ENCODE data around the gene CNTNAP5.

The CNTNAP5 gene

DNA sequence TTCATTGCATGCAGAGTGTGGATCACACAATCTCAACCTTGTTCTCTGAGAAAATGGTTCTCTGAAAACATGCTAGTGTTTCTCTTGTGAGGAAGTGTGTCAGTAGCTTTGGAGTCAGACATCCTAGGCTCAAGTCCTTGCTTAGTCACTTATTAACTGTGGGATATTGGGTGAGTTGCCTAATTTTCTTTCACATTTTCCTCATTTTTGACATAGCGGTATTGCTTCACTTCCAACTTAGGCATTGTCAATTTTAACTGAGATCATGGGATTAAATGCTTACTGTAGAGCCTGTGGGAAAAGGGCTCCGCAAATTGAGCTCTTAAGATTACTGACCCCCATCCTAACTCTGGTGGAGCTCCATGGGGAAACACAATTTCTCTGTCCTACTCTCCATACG is 622.2 kb downstream of the CNTNAP5 start:
- no peak for DNase-seq

DNA sequence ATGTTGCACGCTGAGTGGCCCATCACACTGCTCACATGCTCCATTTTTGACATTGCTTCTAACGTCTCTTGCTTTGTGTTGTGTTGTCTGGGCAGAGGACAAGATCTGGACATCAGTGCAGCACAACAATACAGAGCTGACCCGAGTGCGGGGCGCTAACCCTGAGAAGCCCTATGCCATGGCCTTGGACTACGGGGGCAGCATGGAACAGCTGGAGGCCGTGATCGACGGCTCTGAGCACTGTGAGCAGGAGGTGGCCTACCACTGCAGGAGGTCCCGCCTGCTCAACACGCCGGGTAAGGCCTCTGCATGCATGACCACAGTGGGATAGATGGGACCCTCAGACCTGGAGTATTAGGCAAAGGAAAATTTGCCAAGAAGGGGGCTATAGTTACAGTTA is 622.6 kb downstream of the CNTNAP5 start:
- no peak for DNase-seq

DNA sequence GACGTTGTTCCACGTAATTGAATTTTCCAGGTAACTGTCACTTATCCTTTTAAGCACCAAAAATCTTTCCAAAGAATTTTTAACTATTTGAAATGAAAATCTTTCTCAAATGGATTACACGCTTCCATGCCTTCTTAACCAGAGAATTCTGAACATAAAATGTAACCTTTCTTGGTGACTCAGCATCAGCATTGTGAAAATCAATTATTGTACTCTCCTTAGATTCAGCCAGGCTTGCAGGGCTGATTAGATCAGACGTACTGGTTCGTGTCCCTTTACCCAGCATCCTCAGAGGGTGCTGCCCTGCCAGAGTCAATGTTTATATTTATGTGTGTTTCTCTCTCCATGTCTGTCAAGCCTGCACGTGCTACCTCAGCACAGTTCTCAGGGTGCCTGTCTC is 623.9 kb downstream of the CNTNAP5 start:
- no peak for DNase-seq

DNA sequence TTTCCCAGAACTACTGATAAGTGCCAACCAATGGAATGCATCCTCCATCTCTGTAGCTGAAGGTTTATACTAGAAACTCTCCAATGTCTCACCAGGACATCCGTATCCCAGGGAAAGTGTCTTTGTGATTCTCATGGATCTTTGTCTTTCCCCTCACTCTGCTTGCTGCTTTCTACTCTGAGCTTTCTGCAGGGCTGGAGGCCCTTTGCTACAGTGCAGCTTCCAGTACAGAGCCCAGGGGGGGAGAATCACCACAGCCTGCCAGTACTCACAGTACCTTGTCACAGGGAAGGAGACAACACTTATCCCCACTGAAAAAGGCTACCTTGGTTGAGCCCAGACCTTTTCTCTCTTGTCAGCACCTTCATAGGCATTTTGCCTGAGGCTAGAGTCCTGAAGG is 627.0 kb downstream of the CNTNAP5 start:
- no peak for DNase-seq

DNA sequence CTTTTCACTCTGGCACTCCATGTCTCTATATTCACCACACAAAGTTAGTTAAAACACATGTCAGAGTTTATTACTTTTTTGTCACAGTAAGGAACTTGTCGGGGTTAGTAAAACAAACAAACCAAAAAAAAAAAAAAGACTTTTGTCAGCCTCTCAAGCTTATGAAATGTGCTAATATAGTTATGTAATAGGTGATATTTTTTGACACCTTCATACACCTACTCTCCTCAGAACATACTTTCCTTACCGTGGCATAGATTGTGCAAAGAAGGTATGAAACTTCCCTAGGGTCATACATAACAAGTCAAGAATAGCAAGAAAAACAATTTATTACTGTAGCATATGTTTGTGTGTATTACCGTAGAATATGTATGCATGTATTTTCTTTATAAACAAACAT is 633.3 kb downstream of the CNTNAP5 start:
- no peak for DNase-seq

DNA sequence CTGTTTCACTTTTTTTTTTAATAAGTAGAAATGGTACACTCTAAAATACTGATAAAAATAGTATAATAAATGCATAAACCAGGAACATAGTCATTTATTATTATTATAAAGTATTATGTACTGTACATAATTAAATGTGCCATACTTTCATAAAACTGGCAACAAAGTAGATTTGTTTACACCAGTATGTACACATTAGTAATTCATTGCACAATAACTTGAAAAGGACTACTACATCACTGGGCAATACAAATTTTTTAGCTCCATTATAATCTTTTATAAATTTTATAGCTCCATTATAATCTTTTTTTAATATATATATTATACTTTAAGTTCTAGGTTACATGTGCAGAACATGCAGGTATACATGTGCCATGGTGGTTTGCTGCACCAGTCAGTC is 636.5 kb downstream of the CNTNAP5 start:
- no peak for DNase-seq

DNA sequence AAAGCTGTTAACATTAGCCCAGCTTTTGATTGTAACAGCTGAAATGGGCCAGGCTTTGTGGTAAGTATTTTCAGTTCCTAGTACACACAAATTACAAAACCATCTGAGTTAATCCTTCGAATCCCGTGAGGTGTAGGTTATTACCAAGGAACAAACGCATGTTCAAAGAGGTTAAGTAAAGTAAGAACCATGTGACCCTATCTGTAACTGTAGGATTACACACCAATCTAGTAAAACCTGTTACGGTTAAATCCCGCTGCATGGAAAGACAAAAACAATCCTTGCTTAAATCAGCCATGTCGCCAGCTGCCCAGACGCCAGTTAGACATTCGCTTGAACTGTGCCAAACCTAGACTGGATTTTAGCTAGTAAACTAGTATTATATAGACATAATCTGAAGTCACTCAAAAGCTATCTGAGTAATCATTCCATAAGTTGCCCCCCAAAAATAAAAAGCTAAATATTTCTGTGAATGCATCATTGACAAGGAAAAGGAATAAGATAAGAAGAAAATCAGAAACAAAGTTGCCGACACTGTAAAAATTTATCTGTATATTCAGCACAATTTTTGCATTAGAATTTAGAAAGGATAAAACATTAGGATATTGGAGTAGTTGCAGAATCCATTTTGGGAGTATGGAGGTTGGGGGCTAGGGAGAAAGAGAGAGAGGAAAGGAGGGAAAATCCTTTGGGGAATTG is 638.0 kb downstream of the CNTNAP5 start:
- no peak for DNase-seq

DNA sequence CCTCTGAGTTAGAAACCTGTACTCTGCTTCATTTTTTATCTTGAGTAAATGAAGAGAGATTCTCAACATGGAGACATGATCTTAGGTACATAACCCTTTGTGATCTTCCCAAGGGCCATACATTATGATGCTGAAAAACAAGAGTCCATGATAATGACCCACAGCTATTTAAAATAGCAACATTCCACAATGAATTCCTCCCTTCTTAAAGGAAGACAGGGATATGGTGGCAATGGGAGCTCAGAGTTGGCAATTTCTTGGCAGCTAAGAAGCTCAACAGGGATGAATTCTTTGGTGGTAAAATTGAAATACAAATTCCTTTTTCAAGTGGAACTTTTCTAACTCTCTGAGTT is 638.5 kb downstream of the CNTNAP5 start:
- no peak for DNase-seq

DNA sequence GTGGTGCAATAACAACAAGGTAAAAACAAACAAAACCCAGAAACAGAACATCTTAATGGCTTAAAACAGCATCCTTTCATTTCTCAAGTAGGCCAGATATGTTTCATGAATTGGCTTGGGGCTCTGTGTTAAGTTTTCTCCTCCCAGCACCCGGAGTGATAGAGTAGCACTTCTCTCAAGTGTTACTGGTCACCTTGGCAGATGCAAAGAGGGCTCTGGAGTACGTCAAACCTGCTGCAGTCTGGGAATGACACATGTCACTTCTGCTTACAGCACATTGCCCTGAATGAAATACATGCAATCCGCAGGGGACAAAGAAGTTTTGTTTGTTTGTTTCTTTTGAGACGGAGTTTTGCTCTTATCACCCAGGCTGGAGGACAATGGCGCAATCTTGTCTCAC is 639.3 kb downstream of the CNTNAP5 start:
- DNase-seq, result no peak

DNA sequence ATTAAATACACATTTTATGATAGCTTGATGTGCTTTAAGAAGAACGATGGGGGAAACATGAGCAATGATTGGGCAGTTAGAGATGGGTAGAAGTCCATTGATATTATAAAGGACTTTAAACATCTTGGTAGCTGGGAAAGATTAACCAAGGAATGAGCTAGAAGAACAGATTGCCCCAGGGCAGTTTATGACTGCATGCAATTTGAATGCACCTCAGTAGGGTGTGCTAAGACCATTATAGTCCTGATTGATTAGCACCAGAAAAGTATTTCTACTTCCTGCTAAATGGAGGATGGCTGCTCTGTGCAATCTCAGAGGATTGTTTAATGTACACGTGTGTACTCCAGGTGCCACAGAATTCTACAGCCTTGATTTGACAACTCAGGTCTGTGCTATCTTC is 641.9 kb downstream of the CNTNAP5 start:
- no peak for DNase-seq

DNA sequence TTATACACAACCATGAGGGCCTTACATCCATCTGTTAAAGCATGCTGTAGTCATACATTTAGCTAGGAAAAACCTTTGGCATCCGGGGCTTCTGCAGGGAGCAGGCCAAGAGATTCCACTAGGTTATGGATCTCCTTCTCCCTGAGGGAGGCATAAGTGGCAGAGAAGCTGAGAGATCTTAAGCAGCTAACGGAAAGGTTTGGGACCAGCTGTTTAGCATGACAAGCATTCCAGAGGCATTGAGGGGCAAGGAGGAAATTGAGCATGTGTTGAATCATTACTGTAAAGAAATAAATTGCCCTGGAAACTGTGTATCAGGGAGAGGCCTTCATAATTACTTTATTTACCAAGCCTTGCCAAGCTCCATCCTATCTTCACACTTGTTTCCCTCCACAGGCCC is 643.1 kb downstream of the CNTNAP5 start:
- no peak for DNase-seq

DNA sequence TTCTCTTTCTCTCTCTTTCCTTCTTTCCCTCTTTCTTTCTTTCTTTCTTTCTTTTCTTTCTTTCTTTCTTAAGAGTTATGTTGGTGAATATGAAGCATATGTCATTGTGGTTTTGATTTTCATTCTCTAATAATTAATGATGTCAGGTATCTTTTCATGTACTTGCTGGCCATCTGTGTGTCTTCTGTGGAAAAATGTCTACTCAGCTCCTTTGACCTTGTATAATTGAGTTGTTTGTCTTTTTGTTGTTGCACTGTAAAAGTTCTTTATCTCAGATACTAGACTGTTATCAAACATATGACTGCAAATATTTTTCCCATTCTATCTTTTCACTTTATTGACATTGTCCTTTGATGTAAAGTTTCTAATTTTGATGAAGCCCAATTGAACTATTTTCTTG is 645.1 kb downstream of the CNTNAP5 start:
- DNase-seq, result no peak

DNA sequence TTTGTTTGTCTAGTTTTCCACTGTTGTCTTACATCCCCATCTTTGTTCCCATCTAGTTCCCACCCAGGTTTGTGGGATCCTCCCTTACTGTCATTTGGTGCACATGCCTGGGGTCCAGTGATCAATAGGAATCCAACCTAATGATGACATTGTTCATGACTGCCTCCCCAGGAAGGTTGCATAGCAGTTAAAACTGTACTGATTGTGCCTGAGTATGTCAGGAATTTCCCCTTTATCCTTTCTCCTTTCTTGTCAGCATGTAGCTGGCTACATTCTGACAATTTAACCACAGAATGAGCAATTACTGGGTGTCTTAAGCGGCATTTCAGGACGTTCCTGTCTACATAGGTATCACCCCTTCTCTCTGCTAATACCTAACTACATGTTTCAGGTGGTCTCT is 653.0 kb downstream of the CNTNAP5 start:
- DNase-seq, result no peak

DNA sequence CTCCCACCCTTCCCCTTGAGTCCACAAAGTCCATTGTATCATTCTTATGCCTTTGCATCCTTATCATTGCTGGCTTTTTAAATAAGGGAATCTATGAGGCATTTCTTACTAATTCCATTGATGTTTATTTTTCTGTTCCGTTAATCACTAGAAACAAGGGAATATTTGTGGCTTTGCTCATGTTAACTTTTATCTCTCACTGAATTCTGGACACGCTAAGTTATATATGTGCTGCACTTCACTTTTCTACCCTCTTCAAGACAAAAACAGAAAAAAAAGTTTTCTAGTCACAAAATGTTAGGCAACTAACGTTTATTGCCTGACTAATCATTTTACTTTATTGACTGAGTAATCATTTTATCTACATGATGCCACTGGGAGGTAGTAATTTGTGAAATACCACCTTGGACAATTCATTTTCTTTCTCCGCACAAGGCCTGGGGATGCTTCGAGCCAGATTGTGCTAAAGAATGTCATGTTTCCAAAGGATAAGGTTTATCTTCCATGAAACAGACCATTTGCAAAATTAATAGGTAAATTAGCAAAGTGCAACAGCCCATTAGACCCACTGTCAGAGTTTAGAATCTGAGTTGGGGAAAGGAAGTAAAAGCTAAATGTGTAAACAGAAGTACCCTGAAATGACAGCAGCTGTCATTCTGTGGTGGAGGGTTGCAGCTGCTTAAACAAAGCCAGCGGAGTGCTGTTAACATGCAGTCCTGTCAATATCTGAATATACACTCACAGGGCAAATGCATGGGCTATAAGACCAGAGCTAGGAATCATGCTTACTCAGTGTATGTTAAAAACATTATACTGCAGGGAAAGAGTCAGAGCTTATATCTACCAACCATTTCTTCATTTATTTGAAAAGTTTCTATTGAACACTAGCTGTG is 658.7 kb downstream of the CNTNAP5 start:
- no peak for DNase-seq

DNA sequence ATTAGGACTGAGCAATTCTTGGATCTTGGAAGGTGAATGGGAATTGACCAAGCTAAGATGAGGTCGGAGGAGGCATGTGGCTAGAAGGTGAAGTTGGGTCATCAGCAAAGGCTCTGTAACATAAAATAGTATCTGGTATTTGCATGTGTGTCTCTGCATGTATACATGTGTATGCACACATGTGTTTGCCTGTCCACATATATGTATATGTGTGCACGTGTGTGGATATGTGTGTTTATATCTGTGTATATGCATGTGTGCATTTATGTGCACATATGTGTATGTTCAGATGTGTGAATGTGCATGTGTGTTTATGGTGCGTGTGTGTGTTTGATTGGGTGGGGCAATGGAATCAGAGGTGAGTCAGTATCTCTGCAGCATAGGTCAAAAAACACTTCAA is 664.3 kb downstream of the CNTNAP5 start:
- no peak for DNase-seq

DNA sequence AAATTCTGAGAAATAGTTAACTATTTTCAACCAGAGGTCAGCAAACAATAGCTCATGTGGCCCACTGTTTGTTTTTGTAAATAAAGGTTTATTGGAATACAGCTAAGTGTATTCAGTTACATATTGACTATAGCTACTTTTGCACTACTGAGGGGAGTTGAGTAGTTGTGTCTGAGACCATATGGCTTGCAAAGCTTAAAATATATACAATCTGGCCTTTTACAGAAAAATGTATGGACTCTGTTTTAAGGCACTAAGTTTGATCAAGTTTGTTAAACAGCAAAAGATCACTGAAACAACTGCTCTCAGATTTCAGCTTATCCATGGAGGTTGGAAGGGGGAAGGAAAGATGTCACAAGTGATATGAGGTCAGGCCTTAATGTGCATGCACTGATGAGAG is 667.1 kb downstream of the CNTNAP5 start:
- DNase-seq, result no peak

DNA sequence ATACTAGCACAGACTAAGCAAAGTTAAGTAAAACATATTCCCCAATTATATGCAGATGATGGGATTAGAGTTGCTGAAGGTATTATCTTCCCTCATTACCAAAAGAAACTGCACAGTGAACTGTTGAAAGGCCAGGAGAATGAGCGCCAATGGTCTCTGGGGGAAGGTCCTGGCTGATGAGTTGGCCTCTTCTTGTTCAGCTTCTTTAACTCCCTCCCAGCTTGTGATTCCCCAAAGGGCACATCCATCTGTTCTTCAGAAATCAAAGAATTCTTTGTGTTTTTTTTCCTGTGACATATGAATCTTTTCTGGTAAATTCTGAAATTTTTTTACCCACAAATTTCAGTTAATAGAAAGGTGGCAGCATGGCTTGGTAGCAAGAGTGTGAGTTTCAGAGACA is 667.6 kb downstream of the CNTNAP5 start:
- no peak for DNase-seq

DNA sequence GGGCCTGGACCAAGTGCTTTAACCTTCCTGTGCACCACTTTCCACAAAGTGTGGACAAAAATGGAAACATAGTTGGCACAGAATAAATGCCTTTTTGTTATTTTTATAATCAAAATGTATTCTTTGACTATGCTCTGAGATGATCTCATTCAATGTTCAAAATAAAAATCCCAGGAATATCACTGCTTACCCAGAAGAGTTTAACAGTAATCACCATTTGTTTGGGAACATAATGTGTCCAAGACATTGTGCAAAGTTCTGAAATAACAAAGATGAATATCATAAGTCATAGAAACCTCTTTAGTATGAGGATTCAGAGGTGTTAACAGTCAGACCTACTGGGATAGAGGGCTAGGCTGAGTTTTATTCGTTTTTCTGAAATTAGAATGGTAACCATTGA is 668.1 kb downstream of the CNTNAP5 start:
- DNase-seq, result no peak

DNA sequence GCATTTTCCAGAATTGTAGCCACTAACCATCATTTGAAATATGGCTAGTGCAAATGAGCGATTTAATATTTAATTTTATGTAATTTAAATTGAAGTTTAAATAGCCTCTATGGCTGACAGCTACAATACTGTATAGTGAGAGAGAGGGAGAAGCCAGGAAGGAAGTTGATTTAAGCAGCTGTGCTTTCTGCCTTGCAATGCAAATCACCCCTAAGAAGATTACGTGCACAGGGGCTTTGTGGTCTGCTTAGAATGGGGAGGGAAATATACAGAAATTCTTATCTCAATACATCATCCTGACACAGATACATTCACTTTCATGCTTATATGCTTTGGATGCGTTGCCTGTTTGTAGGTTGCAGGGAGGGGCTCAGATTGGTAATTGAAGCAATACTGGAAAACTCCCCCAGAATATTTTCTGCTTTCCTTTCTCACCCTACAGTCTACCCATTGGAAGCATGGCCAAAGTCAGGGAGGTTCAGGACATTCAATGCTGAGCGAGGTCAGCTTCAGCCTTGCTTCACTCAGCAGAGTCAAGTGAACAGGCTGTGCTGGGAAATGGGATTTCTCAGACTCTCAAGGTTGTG is 674.0 kb downstream of the CNTNAP5 start:
- no peak for DNase-seq

DNA sequence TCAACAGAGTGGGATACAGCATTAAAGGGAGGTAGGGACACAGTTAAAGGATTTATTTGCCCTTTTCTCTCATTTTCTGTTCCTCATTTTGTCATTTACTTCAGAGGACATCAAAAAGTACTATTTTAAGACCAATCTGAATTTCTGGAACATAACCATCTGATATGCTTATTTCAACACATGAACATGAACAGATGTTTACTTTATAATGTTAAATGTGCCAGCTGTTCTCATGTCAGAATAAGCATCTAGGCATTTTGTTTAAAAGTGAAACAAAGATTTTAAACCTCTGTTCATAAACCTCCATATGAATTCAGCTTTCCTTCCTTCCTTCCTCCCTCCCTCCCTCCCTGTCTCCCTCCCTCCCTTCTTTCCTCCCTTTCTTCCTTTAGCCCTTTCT is 677.7 kb downstream of the CNTNAP5 start:
- no peak for DNase-seq

DNA sequence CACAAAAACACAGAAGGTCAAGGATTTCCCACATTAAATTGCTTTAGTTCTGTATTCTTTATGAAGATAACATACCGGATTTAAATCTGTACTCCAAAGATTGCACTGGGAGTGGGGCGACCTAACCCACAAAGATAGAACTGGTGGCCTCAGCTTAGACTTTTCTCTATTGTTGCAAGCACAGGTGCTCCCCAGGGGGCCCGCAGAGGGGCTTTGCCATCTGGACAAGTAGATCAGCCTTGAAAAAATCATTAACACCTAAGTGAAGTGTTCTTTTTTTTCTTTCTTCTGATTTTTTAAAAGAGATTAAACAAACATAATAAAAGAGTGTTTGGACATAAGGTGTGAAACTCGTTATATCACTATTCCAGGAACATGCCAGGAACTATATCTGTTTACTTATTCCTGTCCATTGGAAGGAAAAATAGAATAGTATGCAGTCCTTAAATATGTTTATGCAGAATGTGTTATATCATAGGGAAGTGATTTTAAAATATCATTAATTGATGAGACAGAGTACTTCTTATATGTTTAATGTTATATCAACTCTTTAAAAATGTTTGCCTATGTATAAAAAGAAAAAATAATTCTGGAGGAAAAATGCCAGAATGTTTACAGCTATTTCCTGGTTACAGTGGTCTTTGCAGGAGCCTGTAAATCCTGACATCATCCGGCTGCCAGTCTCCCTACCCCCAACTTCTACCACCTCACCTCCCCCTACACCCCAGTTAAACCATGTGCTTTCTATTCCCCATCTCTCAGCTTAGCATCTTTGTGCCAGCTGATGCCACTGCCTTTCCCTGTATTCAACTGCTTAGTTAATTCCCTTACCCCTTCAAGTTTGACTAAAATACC is 679.2 kb downstream of the CNTNAP5 start:
- no peak for DNase-seq

DNA sequence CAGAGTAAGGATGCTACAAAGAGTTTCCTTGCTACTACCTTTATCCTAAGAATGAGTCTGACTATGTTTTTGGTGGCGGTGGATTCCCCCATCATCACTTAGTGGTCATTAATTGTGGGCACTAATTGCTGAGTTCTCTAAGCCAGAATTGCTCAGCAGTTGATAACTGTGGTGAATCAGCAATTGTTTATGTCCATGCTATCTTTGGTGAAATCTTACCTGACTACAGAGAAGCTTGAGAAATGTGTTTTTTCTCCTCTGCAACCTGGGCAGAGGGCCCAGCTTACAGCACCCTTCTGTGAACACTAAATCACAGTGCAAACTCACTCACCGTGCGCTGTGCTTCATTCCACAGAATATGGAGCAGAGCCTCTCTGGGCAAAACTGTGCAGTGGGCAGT is 683.6 kb downstream of the CNTNAP5 start:
- no peak for DNase-seq

DNA sequence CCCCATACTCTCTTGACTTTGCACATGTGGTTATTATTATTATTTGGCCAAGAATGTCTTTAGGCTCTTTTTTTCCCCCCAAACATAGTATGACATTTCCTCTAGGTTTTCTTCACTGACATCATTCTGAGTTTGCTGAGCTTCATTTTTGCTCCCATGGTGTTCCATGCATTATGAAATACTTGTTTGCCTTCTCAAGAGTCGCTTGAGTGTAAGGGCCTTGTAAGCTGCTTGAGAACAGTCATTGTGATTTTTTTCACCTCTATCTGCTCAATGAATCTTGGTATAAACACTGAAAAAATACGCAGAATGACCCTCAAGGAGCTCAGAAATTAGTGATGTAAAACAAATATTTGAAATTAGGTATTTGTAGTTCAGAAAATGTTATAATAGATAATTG is 688.9 kb downstream of the CNTNAP5 start:
- DNase-seq, result no peak

Measured in CD4-positive, alpha-beta T cell treated with Interleukin-15 for 1 hour (primary cell).